AG04449 (cell line): Measurements from ENCODE around the gene S100PBP.

Experiments used
- CTCF ChIA-PET: fragments of 350-600 bp; formaldehyde crosslinking; extraction: SDS; loops from one replicate; lab custom pipeline; 2021; ENCODE audit warnings: antibody characterized with exemption; lab: Yijun Ruan, JAX
- POLR2A ChIA-PET: fragments of 400-600, 350-600 bp; formaldehyde crosslinking; extraction: SDS; loops from one replicate; lab custom pipeline; 2020; ENCODE audit warnings: antibody characterized with exemption, inconsistent platforms; lab: Yijun Ruan, JAX
- DNase-seq: peaks from one replicate; pipeline ENCODE4 v3.0.0-alpha.2; 2010; ENCODE audit warnings: low read depth, low spot score
- H3K4me3 ChIP-seq: 2 replicates; pipeline ENCODE4 v1.5.1; 2011; ENCODE audit warnings: low read depth, mild to moderate bottlenecking, control low read depth, low read length
- CTCF ChIP-seq: IDR thresholded peaks from one replicate; pipeline ENCODE4 v1.5.1; 2011; ENCODE audit warnings: mild to moderate bottlenecking, moderate library complexity, low read length, control low read depth, inconsistent platforms; ENCODE audit not compliant: insufficient read depth; ENCODE audit errors: missing control alignments

S100PBP gene

GRCh38 chr1:32859915-32860314, 42.5 kb downstream of the S100PBP start:
- ChIA-PET POLR2A (no interaction called here), CTCF (interaction anchor here (0.8 to 7.7 kb wide), 3 partner anchors 11 to 31 kb away, joined by 3 to 112 read pairs (median 6); partner anchors contain the start of gene FNDC5)
- no peak for TF ChIP-seq CTCF
- H3K4me3 ChIP-seq: no peak overlapping the region
- no peak for DNase-seq

GRCh38 chr1:32860566-32860965, 43.1 kb downstream of the S100PBP start:
- DNase-seq: no peak
- TF ChIP-seq CTCF: no peak
- CTCF ChIA-PET: interaction anchor here (2.1 to 7.7 kb wide), 2 partner anchors 13 to 32 kb away, joined by 6 to 112 read pairs; partner anchors contain the start of gene FNDC5
- POLR2A ChIA-PET: no interaction called here
- H3K4me3 ChIP-seq: no peak overlapping the region

- ChIA-PET CTCF (interaction anchor here (0.6 to 7.7 kb wide), 4 partner anchors 12 to 33 kb away, joined by 3 to 112 read pairs (median 4); partner anchors contain the start of gene FNDC5), POLR2A (no interaction called here)
- TF ChIP-seq CTCF: no peak
- no peak for DNase-seq
- H3K4me3 ChIP-seq: no peak overlapping the region
These were observed 44.6 kb downstream of the S100PBP start for GRCh38 chr1:32861904-32862695.

- ChIA-PET POLR2A (no interaction called here), CTCF (interaction anchor here (0.6 to 7.7 kb wide), 5 partner anchors 10 to 223 kb away, joined by 3 to 112 read pairs (median 3); partner anchors contain the start of gene FNDC5)
- DNase-seq: no peak
- H3K4me3 ChIP-seq: no peak overlapping the region
- no peak for TF ChIP-seq CTCF
These were observed 45.9 kb downstream of the S100PBP start for GRCh38 chr1:32863218-32863880.

GRCh38 chr1:32863881-32864245, 46.4 kb downstream of the S100PBP start:
- no peak overlapping the region for H3K4me3 ChIP-seq
- no peak for TF ChIP-seq CTCF
- ChIA-PET POLR2A (no interaction called here), CTCF (interaction anchor here (1.1 to 7.7 kb wide), 2 partner anchors 10 to 13 kb away, joined by 3 to 112 read pairs; partner anchors contain the start of gene FNDC5)
- no peak for DNase-seq
